SU-DHL-6 (cell line): ENCODE results near the gene ADAD1.

Source experiments
- H2AFZ ChIP-seq: fragments of 200-600 bp; sonication (generic); 2 replicates; pipeline ENCODE4 v1.6.1; 2014; ENCODE audit warnings: low read depth, mild to moderate bottlenecking, moderate library complexity, mixed read lengths, antibody characterized with exemption, low read length; ENCODE audit not compliant: severe bottlenecking
- H3F3A ChIP-seq: fragments of 200-600 bp; shearing (Covaris generic); 2 replicates; pipeline ENCODE4 v1.6.0; 2016; ENCODE audit warnings: antibody characterized with exemption, mild to moderate bottlenecking; ENCODE audit not compliant: insufficient read depth
- H3K27ac ChIP-seq: fragments of 200-600 bp; sonication (generic); 2 replicates; pipeline ENCODE4 v1.5.1; 2016; ENCODE audit warnings: low read depth, mild to moderate bottlenecking, low read length, moderate library complexity, mixed read lengths
- H3K27me3 ChIP-seq: fragments of 200-600 bp; sonication (generic), shearing (Covaris generic); 2 replicates; pipeline ENCODE4 v1.6.0; 2014; ENCODE audit warnings: mild to moderate bottlenecking, low read length
- H3K36me3 ChIP-seq: fragments of 200-600 bp; sonication (generic); 2 replicates; pipeline ENCODE4 v1.6.1; 2014; ENCODE audit warnings: mild to moderate bottlenecking, low read length, mixed read lengths
- H3K4me2 ChIP-seq: fragments of 300-600, 200-600 bp; shearing (Covaris generic), sonication (generic); 2 replicates; pipeline ENCODE4 v1.6.0; 2014; ENCODE audit warnings: low read length, low read depth, mild to moderate bottlenecking; ENCODE audit not compliant: poor library complexity, severe bottlenecking
- H3K4me3 ChIP-seq: fragments of 200-600 bp; sonication (generic); 2 replicates; pipeline ENCODE4 v1.5.1; 2014; ENCODE audit warnings: antibody characterized with exemption, low read length, mild to moderate bottlenecking, mixed read lengths; ENCODE audit not compliant: insufficient read depth, poor library complexity, severe bottlenecking
- H3K79me2 ChIP-seq: fragments of 200-600 bp; sonication (generic); 2 replicates; pipeline ENCODE4 v1.6.1; 2014; ENCODE audit warnings: mild to moderate bottlenecking, low read length, moderate library complexity; ENCODE audit not compliant: insufficient read depth
- H3K9ac ChIP-seq: fragments of 200-600 bp; sonication (generic); 2 replicates; pipeline ENCODE4 v1.7.0; 2014; ENCODE audit warnings: mild to moderate bottlenecking, low read length
- H3K9me2 ChIP-seq: fragments of 200-600 bp; sonication (generic); replicated peaks from 2 replicates; pipeline ENCODE4 v1.6.1; 2014; ENCODE audit warnings: low read length; ENCODE audit not compliant: insufficient read depth
- H3K9me3 ChIP-seq: fragments of 200-600 bp; sonication (generic); 2 replicates; pipeline ENCODE4 v1.6.1; 2014; ENCODE audit warnings: low read length, mixed read lengths; ENCODE audit not compliant: insufficient read depth
- H4K20me1 ChIP-seq: fragments of 200-600 bp; sonication (generic); 2 replicates; pipeline ENCODE4 v1.6.1; 2014; ENCODE audit warnings: low read depth, mild to moderate bottlenecking, antibody characterized with exemption, low read length, moderate library complexity, mixed read lengths
- CTCF ChIP-seq: fragments of 200-600 bp; sonication (generic); IDR thresholded peaks from one replicate; pipeline ENCODE4 v1.5.1; 2017; ENCODE audit warnings: antibody characterized with exemption, mild to moderate bottlenecking, low read length, moderate library complexity; ENCODE audit not compliant: insufficient read depth, poor library complexity, severe bottlenecking
- EZH2phosphoT487 ChIP-seq: fragments of 200-600 bp; sonication (generic), shearing (Covaris generic); conservative IDR thresholded peaks from 2 replicates; pipeline ENCODE4 v1.6.1; 2018; ENCODE audit warnings: mild to moderate bottlenecking, antibody characterized with exemption, low read length, moderate library complexity, mixed read lengths

The ADAD1 gene

DNA sequence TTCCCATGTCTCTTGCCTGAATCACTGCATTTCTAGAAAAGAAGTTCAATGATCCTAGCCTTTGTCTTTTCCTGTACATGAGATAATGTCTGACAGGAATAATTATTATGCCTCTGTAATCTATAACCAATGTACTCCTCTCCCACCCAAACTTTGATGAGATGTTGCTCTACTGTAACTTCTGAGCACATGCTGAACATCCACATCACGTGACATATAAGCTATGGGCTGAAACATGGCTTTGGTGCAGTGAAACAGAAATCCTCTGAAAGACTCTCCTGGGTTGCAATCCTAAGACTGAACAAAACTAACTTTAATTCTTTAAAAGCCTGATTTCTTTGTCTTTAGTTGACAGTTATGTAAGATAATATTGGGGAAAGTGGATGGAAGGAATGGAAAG, 1.5 kb upstream of the ADAD1 start:
- Histone ChIP-seq H3K9me3 (no peaks in the 10 kb centered on the region), H3F3A (no peaks in the 10 kb centered on the region), H3K4me2 (no peak overlapping the region), H3K27me3 (no peaks in the 10 kb centered on the region), H2AFZ (no peak overlapping the region), H4K20me1 (no peaks in the 10 kb centered on the region), H3K4me3 (no peak overlapping the region), H3K9ac (no peak overlapping the region), H3K36me3 (no peaks in the 10 kb centered on the region), H3K9me2 (no peaks in the 10 kb centered on the region), H3K79me2 (no peaks in the 10 kb centered on the region), H3K27ac (no peak overlapping the region)
- TF ChIP-seq EZH2phosphoT487 (no peak), CTCF (no peak)

GRCh38 chr4:122379239-122379638, 428 bp downstream of the ADAD1 start:
- TF ChIP-seq CTCF (no peak), EZH2phosphoT487 (no peak)
- Histone ChIP-seq H3F3A (no peaks in the 10 kb centered on the region), H4K20me1 (no peaks in the 10 kb centered on the region), H3K36me3 (no peaks in the 10 kb centered on the region), H3K27me3 (no peaks in the 10 kb centered on the region), H3K9ac (no peak overlapping the region), H3K9me2 (no peaks in the 10 kb centered on the region), H2AFZ (no peak overlapping the region), H3K9me3 (no peaks in the 10 kb centered on the region), H3K27ac (no peak overlapping the region), H3K4me2 (no peak overlapping the region), H3K79me2 (no peaks in the 10 kb centered on the region), H3K4me3 (no peak overlapping the region)

DNA sequence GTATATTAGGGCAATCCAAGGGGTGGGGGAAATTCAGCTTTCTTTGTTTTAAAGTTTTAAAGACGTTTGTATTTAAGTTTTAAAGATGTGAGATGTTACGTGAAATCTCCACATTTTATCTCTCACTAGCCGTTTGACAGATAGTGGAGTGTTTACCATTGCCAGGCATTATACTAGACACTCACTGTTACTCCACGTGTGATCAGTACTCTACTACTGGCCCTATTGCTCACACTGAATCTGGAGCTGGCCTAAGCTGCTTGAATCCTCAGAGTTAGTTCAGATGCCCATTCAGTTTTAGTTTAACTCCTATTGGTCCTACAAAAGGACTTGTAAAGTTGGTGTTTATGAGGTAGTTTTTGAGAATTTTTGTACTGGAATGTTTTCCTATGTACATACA, 4.5 kb downstream of the ADAD1 start:
- Histone ChIP-seq H3K9me3 (no peaks in the 10 kb centered on the region), H3K9me2 (no peaks in the 10 kb centered on the region), H3K4me2 (no peak overlapping the region), H4K20me1 (no peaks in the 10 kb centered on the region), H3K27me3 (no peaks in the 10 kb centered on the region), H3F3A (no peaks in the 10 kb centered on the region), H3K4me3 (no peak overlapping the region), H3K27ac (no peak overlapping the region), H3K36me3 (no peaks in the 10 kb centered on the region), H3K9ac (no peak overlapping the region), H3K79me2 (no peaks in the 10 kb centered on the region), H2AFZ (no peak overlapping the region)
- TF ChIP-seq EZH2phosphoT487: no peak
- no peak for TF ChIP-seq CTCF

GRCh38 chr4:122384245-122384644, 5.4 kb downstream of the ADAD1 start:
- Histone ChIP-seq H3K4me2 (no peak overlapping the region), H4K20me1 (no peaks in the 10 kb centered on the region), H3K79me2 (no peaks in the 10 kb centered on the region), H3K4me3 (no peak overlapping the region), H3K36me3 (no peaks in the 10 kb centered on the region), H3K9ac (no peak overlapping the region), H3K9me3 (no peaks in the 10 kb centered on the region), H2AFZ (no peak overlapping the region), H3K27me3 (no peaks in the 10 kb centered on the region), H3F3A (no peaks in the 10 kb centered on the region), H3K27ac (no peak overlapping the region), H3K9me2 (no peaks in the 10 kb centered on the region)
- no peak for TF ChIP-seq EZH2phosphoT487
- TF ChIP-seq CTCF: no peak
